ENCODE results near the gene MAP3K7. TPM values are rescaled to one million over a fixed set of nuclear protein-coding genes. Genes with fewer than 3 reads are reported as not detected.
A peak's percentile ranks its signal among the peaks of the same experiment; 100 is the strongest.

MAP3K7 gene
- 19.8 and 24.4 TPM in 2 replicates for total RNA-seq

DNA sequence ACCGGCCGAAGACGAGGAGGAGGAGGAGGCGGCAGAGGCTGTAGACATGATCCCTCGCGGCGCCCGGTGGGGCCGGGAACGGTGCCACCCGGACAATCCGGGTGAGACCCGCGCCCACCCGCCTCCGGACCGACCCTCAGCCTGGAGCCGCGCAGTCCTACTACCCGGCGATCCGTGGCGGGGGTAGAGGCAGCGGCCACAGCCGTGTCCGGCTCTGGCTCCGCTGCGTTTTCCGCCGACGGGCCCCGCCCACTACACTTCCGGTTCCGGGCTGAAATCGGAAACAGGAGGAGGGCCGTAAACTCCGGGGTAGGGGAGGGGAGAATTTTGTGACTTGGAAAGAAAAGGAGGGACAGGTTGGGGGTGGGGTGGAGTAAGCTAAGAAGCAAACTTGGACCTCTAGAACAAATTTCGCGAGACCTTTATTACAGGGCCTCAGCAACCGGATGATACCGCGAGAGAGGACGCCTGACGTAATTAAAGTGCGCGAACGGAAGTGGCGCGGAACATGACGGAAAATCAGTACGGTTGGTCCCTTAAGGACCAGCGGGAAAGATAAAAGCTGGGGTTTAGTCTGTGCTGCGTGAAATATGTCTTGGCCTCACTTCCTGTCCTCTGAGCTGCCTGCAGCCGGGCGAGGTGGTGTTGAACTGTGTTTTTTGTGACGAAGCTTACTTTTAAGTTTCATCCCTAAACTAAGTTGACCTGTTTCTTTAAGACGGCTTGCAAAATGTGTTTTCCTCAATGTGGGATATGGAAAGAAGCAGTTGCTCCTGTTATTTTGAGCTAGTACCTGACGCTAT lies at the start of gene MAP3K7:
TSS of gene MAP3K7 (minus strand) at position 237 of the 803 bp plus-strand sequence. CDS start at position 48, 189 bp downstream.
- peak; percentile 94 to 95 for DNase-seq (ENCODE audit: low read depth in 2 of 2)

DNA sequence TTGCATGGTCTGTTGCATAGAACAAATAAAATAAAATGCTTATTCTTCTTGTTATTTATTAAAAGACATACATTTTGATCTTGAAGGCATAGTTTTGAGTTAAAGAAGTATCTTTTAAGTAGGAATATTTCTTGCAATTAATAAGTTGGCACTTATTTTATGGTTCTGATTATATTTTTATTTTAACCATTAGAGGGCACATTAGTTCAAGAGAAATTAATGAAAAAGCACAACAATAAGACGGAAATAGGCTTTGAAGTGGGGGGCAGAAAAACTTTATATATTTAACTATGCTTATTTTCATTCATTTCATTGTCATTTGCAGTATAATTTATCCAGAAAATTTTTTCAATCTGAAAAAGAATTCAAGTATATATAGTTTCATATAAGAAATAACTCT lies 44.2 kb upstream of the MAP3K7 start:
- no peak for DNase-seq (ENCODE audit: low read depth in 2 of 2)

DNA sequence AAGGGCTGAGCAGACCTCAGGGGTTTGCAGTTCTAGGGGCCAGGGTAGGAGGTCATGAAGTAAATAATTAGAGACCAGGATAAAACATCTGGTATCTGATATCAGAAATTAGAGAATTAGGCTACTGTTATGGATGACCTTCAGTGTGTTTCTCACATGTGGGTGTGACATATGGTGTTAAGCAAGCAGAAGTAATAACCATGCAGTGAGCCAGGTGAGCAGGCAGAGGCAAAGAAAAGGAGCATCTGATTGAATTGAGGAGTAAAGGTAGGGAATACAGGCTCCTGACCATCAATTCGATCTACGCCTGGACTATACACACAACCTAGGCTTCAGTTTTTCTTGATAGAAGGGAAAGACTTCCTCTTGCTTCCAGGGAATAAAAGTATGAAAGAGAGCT lies 34.7 kb upstream of the MAP3K7 start:
- no peak for DNase-seq (ENCODE audit: low read depth in 2 of 2)

DNA sequence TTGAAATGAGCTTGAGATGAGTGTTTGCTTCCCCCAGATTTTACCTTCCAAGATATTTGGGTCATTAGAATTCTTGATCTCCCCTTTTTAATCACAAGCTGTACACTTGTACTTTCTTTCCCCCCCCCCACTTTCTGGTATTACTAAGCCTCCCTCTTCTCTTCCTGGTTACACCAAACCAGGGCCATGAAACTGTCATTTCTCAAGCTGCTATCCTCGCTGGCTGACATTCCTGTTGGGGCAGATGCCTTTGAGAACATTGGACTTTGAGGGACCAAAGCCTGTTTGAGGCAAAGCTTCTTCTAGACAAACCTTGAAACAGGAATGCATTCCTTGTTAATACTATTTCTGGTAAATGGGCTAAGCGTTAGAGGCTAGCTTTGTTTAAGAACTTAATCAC lies 32.3 kb upstream of the MAP3K7 start:
- DNase-seq (ENCODE audit: low read depth in 2 of 2): no peak

DNA sequence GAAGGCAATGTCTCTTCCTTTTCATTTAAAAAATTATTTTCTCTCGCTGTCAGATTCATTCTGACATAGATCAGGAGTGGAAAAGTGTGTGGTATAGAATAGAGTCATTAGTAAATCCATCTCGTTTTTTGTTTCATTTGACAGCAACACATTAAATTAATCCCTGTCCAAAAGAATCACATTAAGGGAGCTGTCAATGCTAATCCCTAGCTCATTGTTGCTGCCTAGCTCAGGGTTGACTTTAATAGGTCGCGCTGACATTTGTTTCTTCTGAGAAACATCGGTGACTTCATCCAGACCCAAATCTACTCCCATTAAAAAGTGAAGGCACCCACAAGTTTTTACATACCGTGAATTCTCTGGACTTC lies 25.4 kb upstream of the MAP3K7 start:
- DNase-seq (ENCODE audit: low read depth in 2 of 2): no peak

DNA sequence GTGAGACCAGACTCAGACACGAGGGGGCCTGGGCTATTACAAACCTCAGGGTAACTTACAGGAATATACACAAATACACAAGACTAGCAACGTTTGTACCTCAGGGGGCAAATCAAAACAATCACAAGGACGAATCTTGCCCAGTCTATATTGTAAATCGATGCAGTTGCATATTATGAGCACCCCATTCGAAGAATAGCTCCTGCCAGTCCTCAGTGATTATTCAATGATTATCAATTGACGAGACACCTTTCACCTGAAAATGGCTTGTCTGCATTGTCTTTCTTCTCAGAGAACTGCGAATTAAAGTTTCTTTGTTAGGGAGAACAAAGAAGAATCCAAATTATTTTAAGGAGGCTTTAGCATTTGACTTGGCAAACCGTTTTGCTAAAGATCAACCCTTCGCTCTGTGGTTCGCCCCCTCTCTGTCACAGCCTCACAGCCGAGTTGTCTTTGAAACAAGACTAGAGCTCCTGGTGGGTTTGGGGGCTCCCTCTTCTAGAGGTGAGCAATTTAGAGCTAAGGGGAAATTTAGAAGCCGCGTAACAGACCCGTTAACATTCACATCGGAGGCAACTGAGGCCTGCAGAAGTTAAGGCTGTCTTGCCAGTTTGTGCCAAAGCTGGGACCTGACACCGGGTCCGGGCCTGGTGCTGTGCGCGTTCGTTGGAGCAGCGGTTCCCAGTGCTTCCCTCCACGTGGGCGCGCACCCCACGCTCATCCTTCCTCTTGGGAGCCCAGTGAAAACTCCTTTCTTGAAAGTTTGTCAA lies 24.9 kb upstream of the MAP3K7 start:
- DNase-seq (ENCODE audit: low read depth in 2 of 2): no peak

DNA sequence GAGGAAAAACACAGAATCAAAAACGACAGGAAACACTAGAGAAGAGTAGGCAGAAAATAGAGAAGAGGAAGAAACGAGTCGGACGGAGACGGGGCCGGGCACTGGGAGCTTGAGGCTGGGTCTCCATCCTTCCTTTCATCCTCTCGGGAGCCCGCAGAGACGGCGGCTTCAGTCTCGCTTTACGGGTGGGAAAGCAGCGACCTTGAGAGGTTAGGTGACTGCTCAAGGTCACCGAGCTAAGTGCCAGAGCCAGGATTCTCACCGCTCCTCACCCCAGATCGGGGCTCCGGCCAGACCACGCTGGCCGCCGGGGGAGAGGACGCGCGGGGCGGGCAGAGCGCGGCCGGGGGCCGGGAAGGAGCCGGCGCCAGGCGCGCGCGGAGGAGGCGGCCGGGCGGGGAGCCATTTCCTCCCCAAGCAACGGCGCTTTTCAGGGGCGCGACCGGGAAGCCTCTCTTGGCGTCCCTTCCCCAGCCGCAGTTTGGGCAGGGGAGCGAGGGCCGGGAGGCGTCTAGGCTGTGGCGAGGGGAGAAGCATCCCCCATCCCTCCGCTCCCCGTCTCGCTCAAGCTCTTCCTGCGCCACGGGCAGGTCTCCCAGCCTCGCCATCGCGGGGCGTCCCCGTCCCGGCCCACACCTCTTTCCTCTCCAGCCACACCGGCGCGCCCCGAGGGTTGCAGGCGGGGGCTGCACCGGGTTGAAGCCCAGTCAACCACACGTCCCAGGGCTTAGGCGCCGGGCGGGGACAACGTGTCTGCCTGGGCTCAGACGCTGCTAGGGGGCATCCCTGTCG lies 24.1 kb upstream of the MAP3K7 start:
- DNase-seq (ENCODE audit: low read depth in 2 of 2): peak in 1 of 2 donors; percentile 34

DNA sequence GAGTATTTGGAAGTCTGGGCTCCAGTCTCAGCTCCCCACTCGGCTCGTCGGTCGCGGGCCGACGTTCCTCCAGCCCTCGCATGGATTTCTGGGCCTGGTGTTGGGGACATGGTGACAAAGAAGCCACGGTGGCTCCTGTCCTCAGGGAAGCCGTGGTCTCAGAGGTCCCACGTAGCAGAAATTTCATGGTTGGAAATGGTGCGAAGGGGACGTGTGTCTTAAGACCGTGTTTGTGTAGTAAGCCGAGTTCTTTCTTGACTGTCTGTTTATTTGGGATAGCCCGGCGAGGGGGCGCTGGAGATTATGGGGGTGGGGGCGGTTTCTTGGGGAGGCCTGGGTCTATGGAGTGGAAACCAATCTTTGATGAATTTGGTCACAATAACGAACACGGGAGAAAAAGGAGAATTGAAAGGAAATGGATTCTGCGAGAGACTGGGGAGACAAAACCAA lies 23.5 kb upstream of the MAP3K7 start:
- DNase-seq (ENCODE audit: low read depth in 2 of 2): peak in 1 of 2 donors; percentile 2

DNA sequence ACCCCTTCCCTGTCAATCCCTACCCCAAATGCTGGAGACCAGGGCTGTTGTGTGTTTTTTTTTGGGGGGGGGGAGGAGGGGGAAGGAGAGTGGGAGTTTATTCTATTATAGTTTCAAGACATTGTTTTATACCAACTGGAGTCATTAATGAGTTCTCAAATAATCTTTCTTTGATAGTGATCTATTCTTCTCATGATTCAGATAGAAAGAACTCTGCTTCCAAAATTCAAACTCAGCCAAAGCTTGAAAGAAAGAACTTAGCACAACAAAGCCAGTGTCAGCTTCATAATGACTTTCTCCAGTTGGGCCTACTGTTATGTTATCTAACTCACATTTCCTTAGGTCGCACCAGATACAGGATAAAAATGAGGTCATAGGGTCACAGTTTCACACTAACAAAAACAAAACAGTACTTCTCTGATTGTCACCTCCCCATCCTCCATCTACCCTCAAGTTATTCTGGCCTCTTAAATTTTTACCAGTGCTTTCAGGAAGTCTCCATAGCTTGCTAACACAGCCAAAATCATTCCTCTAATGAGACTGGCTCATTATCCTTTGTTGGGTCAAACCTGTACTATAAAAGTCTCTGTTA lies 19.0 kb upstream of the MAP3K7 start:
- DNase-seq (ENCODE audit: low read depth in 2 of 2): no peak

DNA sequence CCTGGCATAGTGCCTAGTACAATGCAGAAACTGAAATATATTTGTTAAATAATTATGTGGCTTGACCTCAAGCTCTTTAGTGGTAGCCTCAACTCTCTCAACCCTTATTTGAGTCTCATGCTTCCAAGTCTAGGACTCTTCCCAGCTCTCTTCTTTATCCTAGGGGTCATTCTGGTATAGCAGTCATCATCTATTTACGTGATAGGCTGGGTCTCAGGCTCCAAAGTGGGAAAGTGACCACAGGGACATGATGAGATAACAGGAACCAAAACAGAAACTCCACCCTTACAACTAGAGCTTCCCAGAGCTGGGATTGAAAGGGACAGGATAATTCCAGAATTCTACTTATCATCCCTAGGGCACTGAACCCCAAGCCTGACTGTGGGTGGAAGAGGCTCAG lies 17.7 kb upstream of the MAP3K7 start:
- no peak for DNase-seq (ENCODE audit: low read depth in 2 of 2)

DNA sequence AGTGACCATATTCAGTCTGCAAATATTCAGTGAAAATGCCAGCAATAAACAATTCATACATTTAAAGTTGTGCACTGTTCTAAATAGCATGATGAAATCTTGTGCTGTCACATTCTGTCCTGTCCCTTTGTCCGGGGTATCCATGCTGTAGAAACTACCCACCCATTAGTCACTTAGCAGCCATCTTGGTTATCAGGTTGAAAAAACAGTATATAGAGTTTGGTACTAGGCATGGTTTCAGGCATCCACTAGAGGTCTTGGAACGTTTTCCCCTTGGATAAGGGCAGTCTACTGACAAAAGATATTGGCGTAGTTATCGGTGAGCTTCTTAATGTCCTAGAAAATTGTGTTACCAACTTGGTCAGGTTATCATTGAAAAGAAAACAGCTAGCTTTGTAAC lies 12.3 kb upstream of the MAP3K7 start:
- no peak for DNase-seq (ENCODE audit: low read depth in 2 of 2)

DNA sequence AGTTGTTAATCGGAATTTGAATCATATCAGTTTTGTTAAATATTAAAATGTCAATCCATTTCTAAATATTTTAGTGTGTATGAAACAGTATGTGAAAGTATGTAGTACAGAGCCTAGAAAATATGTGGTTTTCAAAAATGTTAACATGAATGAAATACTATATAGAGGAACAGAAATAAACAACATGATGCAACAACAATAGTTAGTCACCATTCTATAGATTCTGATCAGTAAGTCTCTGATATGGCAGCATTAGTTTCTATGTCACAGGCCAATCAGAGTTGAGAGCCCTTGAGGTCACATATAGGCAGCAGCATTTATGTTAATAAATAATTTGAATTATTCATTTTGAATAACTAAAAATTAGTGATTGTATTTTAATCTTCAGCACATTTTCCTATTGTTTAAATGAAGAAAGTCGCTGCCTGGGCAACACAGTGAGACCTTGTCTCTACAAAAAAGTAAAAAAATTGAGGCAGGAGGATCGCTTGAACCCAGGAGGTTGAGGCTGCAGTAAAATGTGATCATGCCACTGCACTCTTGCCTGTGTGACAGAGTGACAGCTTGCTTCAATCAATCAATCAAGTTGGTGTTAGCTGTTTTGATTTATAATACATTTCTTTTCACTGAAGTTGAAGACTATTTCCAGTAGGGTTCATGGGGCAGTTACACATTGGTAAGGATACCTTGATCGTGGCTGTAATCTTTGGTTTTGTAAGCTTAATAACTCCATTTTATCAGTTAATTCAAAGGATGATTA lies 11.5 kb upstream of the MAP3K7 start:
- no peak for DNase-seq (ENCODE audit: low read depth in 2 of 2)

DNA sequence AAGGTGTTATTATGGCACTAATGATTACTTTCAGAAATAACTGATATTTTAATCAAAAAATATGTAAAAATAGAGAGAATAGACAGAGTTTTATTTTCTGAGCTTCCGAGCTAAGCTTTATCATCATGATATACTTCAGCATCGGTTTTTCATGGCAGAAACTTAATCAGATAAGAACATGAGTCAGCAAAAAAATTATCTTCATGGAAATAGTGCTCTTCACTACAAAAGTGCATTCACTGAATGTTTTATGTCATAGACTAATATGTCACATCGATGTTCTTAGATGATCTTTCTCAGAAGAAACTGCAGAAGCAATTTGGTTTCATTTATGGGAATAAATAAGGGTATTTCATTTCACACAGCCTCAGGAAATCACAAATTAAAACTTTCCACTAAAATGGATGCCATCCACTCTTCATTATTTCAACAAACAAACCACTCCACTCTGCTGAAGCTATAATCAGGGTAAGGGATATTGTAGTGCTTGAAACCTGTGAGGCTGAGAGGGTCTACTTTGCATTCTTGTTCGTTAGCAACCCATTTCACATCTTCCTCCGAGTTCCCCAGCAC lies 10.2 kb upstream of the MAP3K7 start:
- no peak for DNase-seq (ENCODE audit: low read depth in 2 of 2)

DNA sequence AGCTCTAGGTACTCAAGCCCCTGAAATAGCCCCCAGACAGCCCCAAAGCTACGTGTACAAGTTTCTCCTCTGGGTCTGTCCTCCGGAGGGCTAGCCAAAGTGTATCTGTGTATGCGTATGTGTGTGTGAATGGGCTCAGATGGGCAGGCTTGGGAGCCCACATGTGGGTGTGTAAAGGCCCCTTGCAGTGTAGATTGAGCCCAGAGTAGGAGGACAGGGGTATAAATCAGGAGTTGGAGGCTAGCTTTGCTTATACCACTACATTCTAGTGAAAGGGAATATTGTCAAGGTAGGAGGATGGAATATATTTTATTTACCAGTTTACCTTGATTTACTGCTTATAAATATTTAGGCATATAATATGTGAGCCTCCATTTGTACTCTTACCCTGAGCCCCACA lies 9.0 kb upstream of the MAP3K7 start:
- no peak for DNase-seq (ENCODE audit: low read depth in 2 of 2)

DNA sequence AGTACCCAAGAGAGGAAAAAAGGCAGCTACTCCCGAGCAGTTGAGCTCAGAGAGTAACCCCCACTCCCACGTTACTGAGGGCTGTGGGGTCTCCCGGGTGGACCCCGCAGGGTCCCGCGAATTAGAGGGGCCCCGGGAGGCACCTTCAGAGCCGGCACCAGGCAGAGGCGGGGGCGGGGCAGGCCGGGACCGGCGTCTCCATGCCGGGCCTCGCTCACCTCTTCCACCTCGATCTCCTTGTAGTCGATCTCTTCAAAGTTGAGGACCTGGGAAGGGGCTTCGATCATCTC lies 381 bp downstream of the MAP3K7 start:
- DNase-seq (ENCODE audit: low read depth in 2 of 2): no peak

DNA sequence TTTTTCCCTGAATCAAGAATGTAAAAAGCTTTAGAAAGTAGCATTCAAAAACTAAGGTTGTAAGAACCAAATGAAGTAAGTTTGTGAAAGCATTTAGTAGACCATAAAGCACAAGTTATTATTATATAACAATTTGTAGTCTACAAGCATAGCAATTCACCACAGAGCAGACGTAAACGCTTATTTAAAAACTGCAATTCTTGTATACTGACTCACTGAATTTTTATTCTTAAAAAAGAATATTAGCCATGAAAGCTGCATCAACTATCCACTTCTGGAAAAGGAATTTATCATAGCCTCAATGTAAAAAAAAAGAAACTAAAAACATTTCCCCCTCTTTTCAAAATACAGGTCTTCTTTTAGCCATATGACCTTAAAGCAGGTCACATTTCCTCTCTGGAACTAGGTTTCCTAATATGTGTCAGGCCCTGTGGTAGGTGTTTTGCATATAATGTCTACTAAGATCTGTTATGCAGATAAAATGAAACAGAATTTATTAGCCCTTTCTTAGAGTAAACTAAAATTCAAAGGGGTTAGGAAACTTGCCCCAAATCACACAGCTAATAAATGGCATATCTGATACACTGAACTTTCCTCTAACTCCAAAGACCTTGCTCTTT lies 2.1 kb downstream of the MAP3K7 start:
- no peak for DNase-seq (ENCODE audit: low read depth in 2 of 2)

DNA sequence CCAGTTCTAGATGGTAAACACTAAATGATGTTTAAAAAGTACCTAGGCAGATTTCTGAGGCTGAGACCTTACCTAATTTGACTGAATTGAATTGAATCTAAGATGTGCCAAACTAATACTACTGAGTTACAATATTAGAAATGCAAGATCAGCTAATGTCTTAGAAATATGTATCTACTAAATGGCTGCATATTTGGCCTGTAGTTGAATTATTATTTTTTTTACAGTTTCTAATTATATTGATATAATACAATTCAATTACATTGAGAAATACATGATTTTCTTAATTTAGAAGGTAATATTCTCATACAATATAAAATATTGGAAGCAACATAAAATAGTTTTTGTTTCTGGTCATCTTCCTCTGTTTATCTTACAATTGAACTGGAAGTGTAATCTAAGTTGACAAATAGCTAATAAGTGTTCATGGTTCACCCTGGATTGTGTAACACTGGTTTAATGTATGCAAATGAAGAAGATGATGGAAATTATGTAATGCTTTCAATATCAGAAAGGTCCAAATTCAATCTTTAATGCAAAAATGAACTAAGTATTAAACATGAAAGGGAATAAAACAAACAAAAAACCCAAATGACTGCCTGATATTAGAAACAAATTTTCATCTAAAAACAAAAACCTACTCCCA lies 2.9 kb downstream of the MAP3K7 start:
- DNase-seq (ENCODE audit: low read depth in 2 of 2): no peak

DNA sequence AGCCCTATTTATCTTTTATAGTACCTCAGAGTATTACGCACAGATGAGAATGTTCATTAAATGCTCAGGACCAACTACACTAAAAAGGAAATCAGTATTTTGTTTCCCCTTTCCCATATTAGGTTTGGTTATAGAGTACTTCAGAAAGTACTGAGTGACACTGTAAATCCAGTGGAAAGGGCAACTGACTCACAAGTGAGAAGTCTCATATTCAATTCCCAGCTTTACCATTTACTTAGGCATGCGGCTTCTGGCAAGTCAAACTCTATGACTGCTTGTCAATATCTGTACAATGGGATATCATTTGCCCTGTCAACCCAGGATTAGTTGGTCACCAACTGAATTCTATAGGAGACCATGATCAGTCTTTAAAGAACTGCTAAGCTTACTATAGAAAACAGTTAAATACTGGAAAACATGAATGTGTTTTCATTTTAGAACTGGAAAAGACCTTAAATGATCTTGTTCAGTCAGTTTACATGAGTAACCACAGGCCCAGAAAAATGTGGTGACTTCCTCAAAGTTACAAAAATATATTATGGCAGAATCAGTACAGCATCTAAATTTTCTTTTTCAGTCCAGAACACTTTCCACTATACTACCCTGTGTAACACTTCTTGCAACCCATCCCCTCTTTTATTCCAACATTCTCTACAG lies 3.6 kb downstream of the MAP3K7 start:
- DNase-seq (ENCODE audit: low read depth in 2 of 2): no peak

DNA sequence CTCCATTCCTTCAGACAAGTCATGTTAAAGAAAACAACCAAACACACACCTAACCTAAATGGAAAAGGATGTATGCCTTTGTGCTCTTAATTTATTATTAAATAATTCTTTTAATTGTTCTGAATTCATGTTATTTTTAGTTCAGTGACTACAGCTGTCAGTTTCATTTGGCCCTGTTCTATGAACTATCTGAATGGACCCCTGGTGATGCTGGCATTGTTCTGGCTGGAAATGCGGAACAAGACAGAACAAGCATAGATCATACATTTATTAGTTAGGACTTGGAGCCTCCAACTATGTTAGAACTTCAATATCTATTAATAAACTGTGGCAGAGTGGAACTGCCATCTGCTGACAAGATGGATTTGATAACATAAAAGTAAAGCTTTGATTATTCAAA lies 5.7 kb downstream of the MAP3K7 start:
- DNase-seq (ENCODE audit: low read depth in 2 of 2): no peak

Measured in dermis microvascular lymphatic vessel endothelial cell (primary cell).